HepG2 (cell line): ENCODE data around the gene FNDC3A. TPM values are rescaled to one million over a fixed set of nuclear protein-coding genes. Genes with fewer than 3 reads are reported as not detected.

ENCODE experiments used
- AGO1 ChIP-seq: fragments of 200-400 bp; formaldehyde crosslinking; IDR thresholded peaks from 2 replicates; pipeline ENCODE4 v1.6.1; 2017; ENCODE audit warnings: mild to moderate bottlenecking, low read depth, low read length, moderate library complexity; ENCODE audit not compliant: poor library complexity, severe bottlenecking
- CAMTA2 ChIP-seq: sonication (generic); formaldehyde crosslinking; IDR thresholded peaks from 2 replicates; pipeline ENCODE4 v1.4.0; 2020; ENCODE audit warnings: mild to moderate bottlenecking, missing genetic modification reagents, borderline replicate concordance
- CEBPG ChIP-seq: IDR thresholded peaks from 2 replicates; pipeline ENCODE4 v1.6.1; 2016
- CREM ChIP-seq, 2 experiments: sonication (generic) in 1 of 2; formaldehyde crosslinking in 1 of 2; IDR thresholded peaks; 2 replicates each; pipeline versions ENCODE4 v1.4.0 to v1.6.1; 2016 to 2020; ENCODE audit warnings: antibody characterized with exemption in 1 of 2, mild to moderate bottlenecking in 1 of 2, missing genetic modification reagents in 1 of 2
- HNRNPK ChIP-seq: fragments of 200-400 bp; formaldehyde crosslinking; IDR thresholded peaks from 2 replicates; pipeline ENCODE4 v1.6.1; 2018; ENCODE audit warnings: low read length, low read depth, moderate library complexity, mild to moderate bottlenecking; ENCODE audit not compliant: poor library complexity, severe bottlenecking
- PAX8 ChIP-seq: sonication (generic); formaldehyde crosslinking; IDR thresholded peaks from 2 replicates; pipeline ENCODE4 v1.8.0; 2022; ENCODE audit warnings: mild to moderate bottlenecking, missing genetic modification reagents, borderline replicate concordance
- SIX1 ChIP-seq: sonication (generic); formaldehyde crosslinking; IDR thresholded peaks from 2 replicates; pipeline ENCODE4 v1.4.0; 2020; ENCODE audit warnings: missing genetic modification reagents, borderline replicate concordance
- TAF1 ChIP-seq: sonication (generic); formaldehyde crosslinking; IDR thresholded peaks from 2 replicates; pipeline ENCODE4 v1.4.0; 2020; ENCODE audit warnings: missing genetic modification reagents
- ZBED4 ChIP-seq: sonication (generic); formaldehyde crosslinking; IDR thresholded peaks from 2 replicates; pipeline ENCODE4 v1.4.0; 2020; ENCODE audit warnings: missing genetic modification reagents, borderline replicate concordance
- ZBTB7B ChIP-seq: sonication (generic); formaldehyde crosslinking; IDR thresholded peaks from 2 replicates; pipeline ENCODE4 v1.4.0; 2020; ENCODE audit warnings: missing genetic modification reagents
- ZC3H13 ChIP-seq: sonication (generic); formaldehyde crosslinking; IDR thresholded peaks from 2 replicates; pipeline ENCODE4 v1.8.1; 2023; ENCODE audit warnings: mild to moderate bottlenecking, missing genetic modification reagents, moderate library complexity
- ZNF224 ChIP-seq: sonication (generic); formaldehyde crosslinking; IDR thresholded peaks from 2 replicates; pipeline ENCODE4 v1.5.0; 2020; ENCODE audit warnings: mild to moderate bottlenecking, missing genetic modification reagents
- ZNF337 ChIP-seq: sonication (generic); formaldehyde crosslinking; IDR thresholded peaks from 2 replicates; pipeline ENCODE4 v1.5.1; 2020; ENCODE audit warnings: missing genetic modification reagents, low read depth, mild to moderate bottlenecking, borderline replicate concordance
- ZNF33B ChIP-seq: sonication (generic); formaldehyde crosslinking; IDR thresholded peaks from 2 replicates; pipeline ENCODE4 v1.5.1; 2020; ENCODE audit warnings: mild to moderate bottlenecking, missing genetic modification reagents
- ZNF619 ChIP-seq: sonication (generic); formaldehyde crosslinking; IDR thresholded peaks from 2 replicates; pipeline ENCODE4 v1.4.0; 2020; ENCODE audit warnings: mild to moderate bottlenecking, missing genetic modification reagents
- ZNF629 ChIP-seq: sonication (generic); formaldehyde crosslinking; conservative IDR thresholded peaks from 2 replicates; pipeline ENCODE4 v1.5.0; 2020; ENCODE audit warnings: missing genetic modification reagents
- ZNF720 ChIP-seq: sonication (generic); formaldehyde crosslinking; IDR thresholded peaks from 2 replicates; pipeline ENCODE4 v1.4.0; 2020; ENCODE audit warnings: missing genetic modification reagents
- ZNF749 ChIP-seq: sonication (generic); formaldehyde crosslinking; IDR thresholded peaks from 2 replicates; pipeline ENCODE4 v1.8.0; 2022; ENCODE audit warnings: mild to moderate bottlenecking, missing genetic modification reagents, moderate library complexity, borderline replicate concordance
- ZNF772 ChIP-seq: sonication (generic); formaldehyde crosslinking; IDR thresholded peaks from 2 replicates; pipeline ENCODE4 v1.5.0; 2020; ENCODE audit warnings: mild to moderate bottlenecking, missing genetic modification reagents
- polyA plus RNA-seq, 8 experiments: library from polyadenylated mRNA; depleted of rRNA in 3 of 8; stranded (reverse) in 7 of 8; unstranded in 1 of 8; fragments of >200 nt; fragmentation: Illumina TruSeq in 4 of 8; extraction: Trizol in 4 of 8; gene quantifications; 2 replicates each; pipeline versions ENCODE4 v1.2.1 to v1.2.3, GENCODE V29; 2011 to 2016; ENCODE audit warnings: low read depth in 4 of 8, missing spikeins in 1 of 8, mixed read lengths in 1 of 8; ENCODE audit not compliant: insufficient read depth in 1 of 8
- total RNA-seq, 5 experiments: library from RNA; depleted of rRNA; stranded (reverse); fragments of >200 nt; fragmentation: Illumina TruSeq; extraction: Trizol; gene quantifications; 2 replicates each; pipeline ENCODE4 v1.2.3, GENCODE V29; 2016; ENCODE audit warnings: low read depth in 1 of 5
- TF ChIP-seq, protein P1 (sequence below): sonication (generic); formaldehyde crosslinking; IDR thresholded peaks from 2 replicates; pipeline ENCODE4 v1.8.0; 2022; ENCODE audit warnings: low read depth, missing genetic modification reagents
- TF ChIP-seq, protein P2 (sequence below): fragments of 450-650 bp; IDR thresholded peaks from 2 replicates; pipeline ENCODE4 v1.6.1; 2017; ENCODE audit warnings: mild to moderate bottlenecking

The FNDC3A gene
- total and polyA plus RNA-seq, 2 of the 13 experiments (the other 11 are each of a cell fraction or from before 2014, with no cell fraction given): 36.7 to 39.3 TPM

DNA sequence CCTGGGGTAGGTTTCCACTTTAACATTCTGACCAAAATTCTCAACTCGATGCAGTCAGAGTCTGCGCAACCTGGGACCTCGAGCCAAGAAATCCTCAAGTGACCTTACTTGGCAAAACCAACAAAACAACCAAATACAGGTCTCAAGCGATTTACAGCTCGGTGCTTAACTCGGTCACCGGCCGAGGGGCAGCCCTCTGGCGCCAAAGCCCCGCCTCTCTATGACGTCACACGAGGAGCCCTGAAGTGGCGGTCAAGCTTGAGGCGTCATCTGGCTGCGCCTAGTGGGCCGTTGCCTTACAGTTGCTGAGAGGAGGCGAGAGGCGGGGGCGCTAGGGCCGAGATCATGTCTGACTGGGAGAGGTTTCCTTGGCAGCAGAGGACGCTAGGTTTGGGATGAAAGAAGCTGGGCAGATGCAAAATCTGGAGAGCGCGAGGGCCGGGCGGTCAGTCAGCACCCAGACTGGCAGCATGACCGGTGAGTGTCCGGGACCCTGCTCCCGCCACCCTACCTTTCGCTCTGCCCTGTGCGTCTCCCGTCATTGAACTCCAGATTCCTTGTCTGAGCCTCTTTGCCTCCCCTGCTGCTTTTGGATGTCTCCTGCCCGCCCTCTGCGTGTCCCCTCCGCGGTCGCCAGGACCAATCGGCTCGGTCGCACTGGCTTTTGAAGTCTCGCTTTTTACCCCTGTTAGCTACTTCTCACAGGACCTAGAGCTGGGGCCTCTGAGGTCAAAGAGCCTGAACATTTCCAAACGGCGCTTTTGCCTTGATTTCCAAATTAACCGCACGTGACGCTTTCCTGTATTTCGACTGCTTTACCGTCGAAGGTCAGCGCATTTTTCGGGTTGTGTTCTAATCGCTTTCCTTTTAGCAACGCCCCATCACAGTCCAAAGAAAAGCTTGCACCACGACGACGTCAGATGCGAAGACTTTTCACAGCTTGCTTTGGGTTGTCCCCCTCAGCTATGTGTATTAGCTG lies 272.2 kb downstream of the FNDC3A start, which contains the start of gene CDADC1 (continued):
- TF ChIP-seq CREM (IDR thresholded peaks at IDR 0.05) (peak; percentile 99), CREM (CRISPR knock-in tag; IDR thresholded peaks at IDR 0.05) (peak; percentile 91), ZC3H13 (no peak), CEBPG (peak; percentile 53; the same call in 1 of the 2 replicates), ZBTB7B (CRISPR knock-in tag) (no peak), PAX8 (CRISPR knock-in tag) (no peak), ZNF720 (CRISPR knock-in tag) (no peak), ZNF749 (no peak), AGO1 (no peak), TAF1 (CRISPR knock-in tag) (peak; percentile 61; the same call in 1 of the 2 replicates), ZNF33B (no peak), CAMTA2 (no peak; the same call in 1 of the 2 replicates), ZNF224 (CRISPR knock-in tag) (peak; percentile 14; the same call in 1 of the 2 replicates), ZBED4 (CRISPR knock-in tag) (peak; percentile 46; the same call in 1 of the 2 replicates), ZNF772 (CRISPR knock-in tag) (no peak), ZNF629 (CRISPR knock-in tag) (no peak), ZNF619 (0 out of 2 replicates have a peak, but pooled peaks have one; percentile 16), HNRNPK (no peak), SIX1 (CRISPR knock-in tag) (no peak), ZNF337 (CRISPR knock-in tag) (no peak)
- TF ChIP-seq, protein P1, sequence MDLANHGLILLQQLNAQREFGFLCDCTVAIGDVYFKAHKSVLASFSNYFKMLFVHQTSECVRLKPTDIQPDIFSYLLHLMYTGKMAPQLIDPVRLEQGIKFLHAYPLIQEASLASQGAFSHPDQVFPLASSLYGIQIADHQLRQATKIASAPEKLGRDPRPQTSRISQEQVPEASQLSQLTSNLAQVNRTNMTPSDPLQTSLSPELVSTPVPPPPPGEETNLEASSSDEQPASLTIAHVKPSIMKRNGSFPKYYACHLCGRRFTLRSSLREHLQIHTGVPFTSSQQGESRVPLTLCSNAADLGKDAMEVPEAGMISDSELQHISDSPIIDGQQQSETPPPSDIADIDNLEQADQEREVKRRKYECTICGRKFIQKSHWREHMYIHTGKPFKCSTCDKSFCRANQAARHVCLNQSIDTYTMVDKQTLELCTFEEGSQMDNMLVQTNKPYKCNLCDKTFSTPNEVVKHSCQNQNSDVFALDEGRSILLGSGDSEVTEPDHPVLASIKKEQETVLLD (CRISPR knock-in tag): no peak
- TF ChIP-seq, protein P2, sequence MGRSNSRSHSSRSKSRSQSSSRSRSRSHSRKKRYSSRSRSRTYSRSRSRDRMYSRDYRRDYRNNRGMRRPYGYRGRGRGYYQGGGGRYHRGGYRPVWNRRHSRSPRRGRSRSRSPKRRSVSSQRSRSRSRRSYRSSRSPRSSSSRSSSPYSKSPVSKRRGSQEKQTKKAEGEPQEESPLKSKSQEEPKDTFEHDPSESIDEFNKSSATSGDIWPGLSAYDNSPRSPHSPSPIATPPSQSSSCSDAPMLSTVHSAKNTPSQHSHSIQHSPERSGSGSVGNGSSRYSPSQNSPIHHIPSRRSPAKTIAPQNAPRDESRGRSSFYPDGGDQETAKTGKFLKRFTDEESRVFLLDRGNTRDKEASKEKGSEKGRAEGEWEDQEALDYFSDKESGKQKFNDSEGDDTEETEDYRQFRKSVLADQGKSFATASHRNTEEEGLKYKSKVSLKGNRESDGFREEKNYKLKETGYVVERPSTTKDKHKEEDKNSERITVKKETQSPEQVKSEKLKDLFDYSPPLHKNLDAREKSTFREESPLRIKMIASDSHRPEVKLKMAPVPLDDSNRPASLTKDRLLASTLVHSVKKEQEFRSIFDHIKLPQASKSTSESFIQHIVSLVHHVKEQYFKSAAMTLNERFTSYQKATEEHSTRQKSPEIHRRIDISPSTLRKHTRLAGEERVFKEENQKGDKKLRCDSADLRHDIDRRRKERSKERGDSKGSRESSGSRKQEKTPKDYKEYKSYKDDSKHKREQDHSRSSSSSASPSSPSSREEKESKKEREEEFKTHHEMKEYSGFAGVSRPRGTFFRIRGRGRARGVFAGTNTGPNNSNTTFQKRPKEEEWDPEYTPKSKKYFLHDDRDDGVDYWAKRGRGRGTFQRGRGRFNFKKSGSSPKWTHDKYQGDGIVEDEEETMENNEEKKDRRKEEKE: no peak
